ENCODE data around the gene ALKBH7. TPM values are rescaled to one million over a fixed set of nuclear protein-coding genes. Genes with fewer than 3 reads are reported as not detected.

ALKBH7 gene
- total and polyA plus RNA-seq, 2 of the 13 experiments (the other 11 are each of a cell fraction or from before 2014, with no cell fraction given) = 29.6 to 45.9 TPM

GRCh38 chr19:6393074-6393982 lies 20.7 kb downstream of the ALKBH7 start, which contains the start of gene GTF2F1 (continued):
- TF ChIP-seq CSRNP2 (CRISPR knock-in tag; conservative IDR thresholded peaks at IDR 0.05; ENCODE audit: low read depth) = no peak
- TF ChIP-seq HOXD1 (CRISPR knock-in tag; IDR thresholded peaks at IDR 0.05) = no peak
- 0 out of 2 replicates have a peak, but pooled peaks have one; percentile 16 for TF ChIP-seq GATAD2A (CRISPR knock-in tag; IDR thresholded peaks at IDR 0.05)
- no peak for TF ChIP-seq DNMT3B (CRISPR knock-in tag; conservative IDR thresholded peaks at IDR 0.05)
- no peak for TF ChIP-seq ZNF260 (CRISPR knock-in tag; IDR thresholded peaks at IDR 0.05; ENCODE audit: borderline replicate concordance, low read depth)
- no peak; the same call in 1 of the 2 replicates for TF ChIP-seq FOXC1 (CRISPR knock-in tag; IDR thresholded peaks at IDR 0.05; ENCODE audit: borderline replicate concordance)
- 0 out of 2 replicates have a peak, but pooled peaks have one; percentile 3 for TF ChIP-seq REPIN1 (CRISPR knock-in tag; IDR thresholded peaks at IDR 0.05; ENCODE audit: borderline replicate concordance, low read depth)
- no peak for TF ChIP-seq ZNF720 (CRISPR knock-in tag; IDR thresholded peaks at IDR 0.05)
- TF ChIP-seq ZMYM3 (CRISPR knock-in tag; IDR thresholded peaks at IDR 0.05) = no peak
- TF ChIP-seq HIVEP1 (CRISPR knock-in tag; IDR thresholded peaks at IDR 0.05) = peak; percentile 37
- TF ChIP-seq ZNF446 (CRISPR knock-in tag; IDR thresholded peaks at IDR 0.05) = no peak
- 0 out of 2 replicates have a peak, but pooled peaks have one; percentile 58 for TF ChIP-seq SRY (CRISPR knock-in tag; IDR thresholded peaks at IDR 0.05)
- peak; percentile 58 for TF ChIP-seq SALL1 (CRISPR knock-in tag; IDR thresholded peaks at IDR 0.05)
- peak; percentile 99 for TF ChIP-seq CREB1 (IDR thresholded peaks at IDR 0.05)
- TF ChIP-seq CREB1 (CRISPR knock-in tag; IDR thresholded peaks at IDR 0.05) = peak; percentile 96
- TF ChIP-seq IKZF5 (CRISPR knock-in tag; IDR thresholded peaks at IDR 0.05) = peak; percentile 16; the same call in 1 of the 2 replicates
- TF ChIP-seq AKAP8 (CRISPR knock-in tag; IDR thresholded peaks at IDR 0.05) = peak; percentile 36; the same call in 1 of the 2 replicates
- peak; percentile 93 for TF ChIP-seq ELF1 (CRISPR knock-in tag; IDR thresholded peaks at IDR 0.05)
- no peak for TF ChIP-seq RFXANK (CRISPR knock-in tag; IDR thresholded peaks at IDR 0.05)
- TF ChIP-seq ATF7-NPFF (CRISPR knock-in tag; IDR thresholded peaks at IDR 0.05; ENCODE audit: low read depth) = 0 out of 2 replicates have a peak, but pooled peaks have one; percentile 25
- peak; percentile 64; the same call in 1 of the 2 replicates for TF ChIP-seq ZNF281 (CRISPR knock-in tag; IDR thresholded peaks at IDR 0.05; ENCODE audit: borderline replicate concordance)
- TF ChIP-seq PHF20 (CRISPR knock-in tag; IDR thresholded peaks at IDR 0.05) = peak; percentile 92
- TF ChIP-seq ZNF484 (CRISPR knock-in tag; IDR thresholded peaks at IDR 0.05; ENCODE audit: borderline replicate concordance, low read depth) = no peak
- TF ChIP-seq SOX6 (IDR thresholded peaks at IDR 0.05) = no peak
- TF ChIP-seq SOX6 (CRISPR knock-in tag; IDR thresholded peaks at IDR 0.05) = peak; percentile 9; the same call in 1 of the 2 replicates
